CD4-positive, alpha-beta T cell (primary cell): Measurements from ENCODE around the gene AKNA. TPM values are rescaled to one million over a fixed set of nuclear protein-coding genes. Genes with fewer than 3 reads are reported as not detected.

ENCODE experiments used
- ATAC-seq: fragments of 200-7000 bp; cut with Tn5 transposase; one replicate; pipeline ENCODE4 v1.10.0; 2022; ENCODE audit warnings: mild to moderate bottlenecking; ENCODE audit not compliant: poor library complexity
- CTCF ChIA-PET: fragments of 350-600 bp; sonication (Branson Sonifier 250); formaldehyde crosslinking; loops from one replicate; lab custom pipeline; 2021; ENCODE audit warnings: antibody characterized with exemption, inconsistent platforms; lab: Charles Lee
- POLR2A ChIA-PET: fragments of 350-600 bp; sonication (Branson Sonifier 250); formaldehyde crosslinking; loops from one replicate; lab custom pipeline; 2021; ENCODE audit warnings: antibody characterized with exemption, inconsistent platforms; lab: Charles Lee
- DNase-seq, 14 experiments: peaks; one replicate each; pipeline ENCODE4 v3.0.0-alpha.2; 2013 to 2020; ENCODE audit warnings: mixed read lengths in 2 of 14
- H3K27ac ChIP-seq, 2 donors: one replicate each; pipeline versions ENCODE4 v1.5.1 to v1.7.0; 2013; ENCODE audit warnings: low read length in 2 of 2, low read depth in 1 of 2, mild to moderate bottlenecking in 1 of 2
- H3K27me3 ChIP-seq, 2 experiments: 1 replicate in 1 of 2; 2 replicates in 1 of 2; pipeline versions ENCODE4 v1.6.1 to v1.7.0; 2013; ENCODE audit warnings: low read length in 2 of 2, control low read depth in 1 of 2, mild to moderate bottlenecking in 1 of 2, moderate library complexity in 1 of 2; ENCODE audit not compliant: insufficient read depth in 2 of 2, control insufficient read depth in 1 of 2
- H3K36me3 ChIP-seq: one replicate; pipeline ENCODE4 v1.6.1; 2013; ENCODE audit warnings: low read length, control low read depth; ENCODE audit not compliant: insufficient read depth
- H3K4me1 ChIP-seq: one replicate; pipeline ENCODE4 v1.6.1; 2013; ENCODE audit warnings: low read length, control low read depth; ENCODE audit not compliant: insufficient read depth
- H3K4me3 ChIP-seq: one replicate; pipeline ENCODE4 v1.5.1; 2013; ENCODE audit warnings: mild to moderate bottlenecking, low read length, moderate library complexity
- H3K9me3 ChIP-seq, 2 experiments: 1 replicate in 1 of 2; 2 replicates in 1 of 2; pipeline versions ENCODE4 v1.6.1 to v1.7.0; 2013; ENCODE audit warnings: low read length in 2 of 2, mild to moderate bottlenecking in 2 of 2, control low read depth in 1 of 2, moderate library complexity in 1 of 2; ENCODE audit not compliant: control insufficient read depth in 1 of 2, insufficient read depth in 1 of 2
- H3K27ac Mint-ChIP-seq: one replicate; pipeline ENCODE4 v1.8.0; 2020; ENCODE audit warnings: mixed read lengths
- H3K27me3 Mint-ChIP-seq: one replicate; pipeline ENCODE4 v1.8.0; 2021; ENCODE audit warnings: mixed read lengths
- H3K36me3 Mint-ChIP-seq: one replicate; pipeline ENCODE4 v1.8.0; 2021; ENCODE audit warnings: low read depth, mixed read lengths
- H3K4me1 Mint-ChIP-seq: one replicate; pipeline ENCODE4 v1.8.0; 2021; ENCODE audit warnings: low read depth, mixed read lengths
- H3K4me3 Mint-ChIP-seq: one replicate; pipeline ENCODE4 v1.8.0; 2020; ENCODE audit warnings: mild to moderate bottlenecking, mixed read lengths
- H3K9me3 Mint-ChIP-seq: one replicate; pipeline ENCODE4 v1.8.0; 2020; ENCODE audit warnings: mixed read lengths
- CTCF ChIP-seq: fragments of 200-600 bp; IDR thresholded peaks from one replicate; pipeline ENCODE4 v1.8.0; 2022; ENCODE audit warnings: antibody characterized with exemption, mild to moderate bottlenecking
- intact Hi-C, 2 experiments: fragments of 100-400 bp; cut with DNase I in 1 of 2; cut with micrococcal nuclease in 1 of 2; formaldehyde crosslinking; loops; one replicate each; pipeline versions ENCODE4 v1.15.1 to v1.9.0; 2023 to 2025; cut with DNase I, micrococcal nuclease
- total RNA-seq, 174 experiments: library from RNA in 2 of 174; stranded (reverse) in 2 of 174; gene quantifications; one replicate each; pipeline ENCODE4 v1.2.3 and lab custom pipeline; 2021 to 2026

Gene AKNA
- total RNA-seq, 2 experiments from 2014 or later = 247 to 258 TPM

GRCh38 chr9:114362394-114362793, 25.4 kb downstream of the AKNA start:
- Mint-ChIP-seq H3K36me3 (peaks cover 100% of the 10 kb centered on the region), H3K4me1 (peaks cover 86% of the 10 kb centered on the region), H3K27ac (peak overlapping the region; percentile 83), H3K27me3 (no peaks in the 10 kb centered on the region), H3K9me3 (no peaks in the 10 kb centered on the region), H3K4me3 (no peak overlapping the region)
- H3K27me3 ChIP-seq = no peaks in the 10 kb centered on the region
- DNase-seq = no peak
- no peak for ATAC-seq
- no peaks in the 10 kb centered on the region for H3K9me3 ChIP-seq
- H3K27ac ChIP-seq = peak overlapping the region; percentile 49 to 62
- H3K4me3 ChIP-seq = no peak overlapping the region
- H3K36me3 ChIP-seq = peaks cover 95% of the 10 kb centered on the region
- intact Hi-C loops = loop anchor here in 1 of 2 experiments (5.0 kb wide), 1 partner anchor 35 kb away; no protein-coding TSS in a partner anchor
- ChIA-PET POLR2A (interaction anchor here (1.0 to 13.0 kb wide), 4 partner anchors 8 to 23 kb away, joined by 3 to 477 read pairs (median 10); partner anchors contain the start of gene AKNA), CTCF (no interaction called here)
- peaks cover 79% of the 10 kb centered on the region for H3K4me1 ChIP-seq
- TF ChIP-seq CTCF = no peak

- Mint-ChIP-seq H3K4me3 (no peak overlapping the region), H3K4me1 (peaks cover 86% of the 10 kb centered on the region), H3K9me3 (no peaks in the 10 kb centered on the region), H3K27me3 (no peaks in the 10 kb centered on the region), H3K36me3 (peaks cover 100% of the 10 kb centered on the region), H3K27ac (peak overlapping the region; percentile 83)
- Histone ChIP-seq H3K9me3 (no peaks in the 10 kb centered on the region), H3K36me3 (peaks cover 97% of the 10 kb centered on the region), H3K4me1 (peaks cover 78% of the 10 kb centered on the region), H3K27ac (peak overlapping the region; percentile 49 to 62), H3K27me3 (no peaks in the 10 kb centered on the region), H3K4me3 (no peak overlapping the region)
- ChIA-PET CTCF (no interaction called here), POLR2A (interaction anchor here (0.6 to 1.5 kb wide), 3 partner anchors 11 to 36 kb away, joined by 3 to 6 read pairs (median 3); no protein-coding TSS in a partner anchor)
- intact Hi-C loops = loop anchor here in 1 of 2 experiments (5.0 kb wide), 1 partner anchor 36 kb away; no protein-coding TSS in a partner anchor
- DNase-seq (no peak), ATAC-seq (no peak)
- no peak for TF ChIP-seq CTCF
Observed at GRCh38 chr9:114361542-114361941, 26.2 kb downstream of the AKNA start.

- Mint-ChIP-seq H3K36me3 (peaks cover 100% of the 10 kb centered on the region), H3K27me3 (no peaks in the 10 kb centered on the region), H3K4me3 (no peak overlapping the region), H3K9me3 (no peaks in the 10 kb centered on the region), H3K27ac (peak overlapping the region; percentile 83), H3K4me1 (peaks cover 77% of the 10 kb centered on the region)
- POLR2A ChIA-PET = interaction anchor here (1.3 kb wide), 1 partner anchor 25 kb away, joined by 6 read pairs; no protein-coding TSS in a partner anchor
- no peaks in the 10 kb centered on the region for H3K9me3 ChIP-seq
- DNase-seq = no peak
- H3K4me3 ChIP-seq = no peak overlapping the region
- peaks cover 68% of the 10 kb centered on the region for H3K4me1 ChIP-seq
- intact Hi-C loops = loop anchor here in 1 of 2 experiments (5.0 kb wide), 1 partner anchor 38 kb away; no protein-coding TSS in a partner anchor
- TF ChIP-seq CTCF = no peak
- H3K27ac ChIP-seq = peak overlapping the region in 1 of 2 donors; percentile 62
- peaks cover 96% of the 10 kb centered on the region for H3K36me3 ChIP-seq
- ATAC-seq = no peak
- no peaks in the 10 kb centered on the region for H3K27me3 ChIP-seq
- CTCF ChIA-PET = no interaction called here
Observed at GRCh38 chr9:114359801-114360200, 28.0 kb downstream of the AKNA start.
